Measurements from ENCODE around the gene OR6C76. TPM values are rescaled to one million over a fixed set of nuclear protein-coding genes. Genes with fewer than 3 reads are reported as not detected.
"Not testable (repeated sequence)": the region's sequence is repeated elsewhere in the genome, so short reads cannot be mapped to it uniquely, and the experiment has no call there.

Gene OR6C76
- total and polyA plus RNA-seq, 2 experiments from 2014 or later: not detected

DNA sequence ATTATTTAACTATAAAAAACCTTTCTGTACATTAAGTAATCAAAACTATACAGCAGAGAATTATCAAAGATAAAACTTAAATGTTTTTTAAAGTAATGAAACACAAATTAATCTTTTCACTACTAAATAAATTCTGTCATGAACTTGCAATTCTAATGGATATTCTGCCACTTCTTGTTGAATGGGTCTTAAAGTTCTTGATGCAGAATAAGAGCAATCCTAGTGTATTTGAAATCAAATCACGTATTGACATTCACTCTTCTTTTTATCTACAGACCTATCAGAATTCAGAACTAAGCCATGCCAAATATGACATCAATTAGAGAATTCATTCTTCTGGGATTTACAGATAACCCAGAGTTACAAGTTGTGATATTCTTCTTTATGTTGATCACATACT is 25.8 kb upstream of the OR6C76 start, which contains the start of gene OR6C65 (continued):
- TF ChIP-seq, protein P1, sequence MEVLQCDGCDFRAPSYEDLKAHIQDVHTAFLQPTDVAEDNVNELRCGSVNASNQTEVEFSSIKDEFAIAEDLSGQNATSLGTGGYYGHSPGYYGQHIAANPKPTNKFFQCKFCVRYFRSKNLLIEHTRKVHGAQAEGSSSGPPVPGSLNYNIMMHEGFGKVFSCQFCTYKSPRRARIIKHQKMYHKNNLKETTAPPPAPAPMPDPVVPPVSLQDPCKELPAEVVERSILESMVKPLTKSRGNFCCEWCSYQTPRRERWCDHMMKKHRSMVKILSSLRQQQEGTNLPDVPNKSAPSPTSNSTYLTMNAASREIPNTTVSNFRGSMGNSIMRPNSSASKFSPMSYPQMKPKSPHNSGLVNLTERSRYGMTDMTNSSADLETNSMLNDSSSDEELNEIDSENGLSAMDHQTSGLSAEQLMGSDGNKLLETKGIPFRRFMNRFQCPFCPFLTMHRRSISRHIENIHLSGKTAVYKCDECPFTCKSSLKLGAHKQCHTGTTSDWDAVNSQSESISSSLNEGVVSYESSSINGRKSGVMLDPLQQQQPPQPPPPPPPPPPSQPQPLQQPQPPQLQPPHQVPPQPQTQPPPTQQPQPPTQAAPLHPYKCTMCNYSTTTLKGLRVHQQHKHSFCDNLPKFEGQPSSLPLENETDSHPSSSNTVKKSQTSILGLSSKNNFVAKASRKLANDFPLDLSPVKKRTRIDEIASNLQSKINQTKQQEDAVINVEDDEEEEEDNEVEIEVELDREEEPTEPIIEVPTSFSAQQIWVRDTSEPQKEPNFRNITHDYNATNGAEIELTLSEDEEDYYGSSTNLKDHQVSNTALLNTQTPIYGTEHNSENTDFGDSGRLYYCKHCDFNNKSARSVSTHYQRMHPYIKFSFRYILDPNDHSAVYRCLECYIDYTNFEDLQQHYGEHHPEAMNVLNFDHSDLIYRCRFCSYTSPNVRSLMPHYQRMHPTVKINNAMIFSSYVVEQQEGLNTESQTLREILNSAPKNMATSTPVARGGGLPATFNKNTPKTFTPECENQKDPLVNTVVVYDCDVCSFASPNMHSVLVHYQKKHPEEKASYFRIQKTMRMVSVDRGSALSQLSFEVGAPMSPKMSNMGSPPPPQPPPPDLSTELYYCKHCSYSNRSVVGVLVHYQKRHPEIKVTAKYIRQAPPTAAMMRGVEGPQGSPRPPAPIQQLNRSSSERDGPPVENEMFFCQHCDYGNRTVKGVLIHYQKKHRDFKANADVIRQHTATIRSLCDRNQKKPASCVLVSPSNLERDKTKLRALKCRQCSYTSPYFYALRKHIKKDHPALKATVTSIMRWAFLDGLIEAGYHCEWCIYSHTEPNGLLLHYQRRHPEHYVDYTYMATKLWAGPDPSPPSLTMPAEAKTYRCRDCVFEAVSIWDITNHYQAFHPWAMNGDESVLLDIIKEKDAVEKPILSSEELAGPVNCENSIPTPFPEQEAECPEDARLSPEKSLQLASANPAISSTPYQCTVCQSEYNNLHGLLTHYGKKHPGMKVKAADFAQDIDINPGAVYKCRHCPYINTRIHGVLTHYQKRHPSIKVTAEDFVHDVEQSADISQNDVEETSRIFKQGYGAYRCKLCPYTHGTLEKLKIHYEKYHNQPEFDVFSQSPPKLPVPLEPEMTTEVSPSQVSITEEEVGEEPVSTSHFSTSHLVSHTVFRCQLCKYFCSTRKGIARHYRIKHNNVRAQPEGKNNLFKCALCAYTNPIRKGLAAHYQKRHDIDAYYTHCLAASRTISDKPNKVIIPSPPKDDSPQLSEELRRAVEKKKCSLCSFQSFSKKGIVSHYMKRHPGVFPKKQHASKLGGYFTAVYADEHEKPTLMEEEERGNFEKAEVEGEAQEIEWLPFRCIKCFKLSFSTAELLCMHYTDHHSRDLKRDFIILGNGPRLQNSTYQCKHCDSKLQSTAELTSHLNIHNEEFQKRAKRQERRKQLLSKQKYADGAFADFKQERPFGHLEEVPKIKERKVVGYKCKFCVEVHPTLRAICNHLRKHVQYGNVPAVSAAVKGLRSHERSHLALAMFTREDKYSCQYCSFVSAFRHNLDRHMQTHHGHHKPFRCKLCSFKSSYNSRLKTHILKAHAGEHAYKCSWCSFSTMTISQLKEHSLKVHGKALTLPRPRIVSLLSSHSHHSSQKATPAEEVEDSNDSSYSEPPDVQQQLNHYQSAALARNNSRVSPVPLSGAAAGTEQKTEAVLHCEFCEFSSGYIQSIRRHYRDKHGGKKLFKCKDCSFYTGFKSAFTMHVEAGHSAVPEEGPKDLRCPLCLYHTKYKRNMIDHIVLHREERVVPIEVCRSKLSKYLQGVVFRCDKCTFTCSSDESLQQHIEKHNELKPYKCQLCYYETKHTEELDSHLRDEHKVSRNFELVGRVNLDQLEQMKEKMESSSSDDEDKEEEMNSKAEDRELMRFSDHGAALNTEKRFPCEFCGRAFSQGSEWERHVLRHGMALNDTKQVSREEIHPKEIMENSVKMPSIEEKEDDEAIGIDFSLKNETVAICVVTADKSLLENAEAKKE (CRISPR knock-in tag; IDR thresholded peaks at IDR 0.05): no peak

DNA sequence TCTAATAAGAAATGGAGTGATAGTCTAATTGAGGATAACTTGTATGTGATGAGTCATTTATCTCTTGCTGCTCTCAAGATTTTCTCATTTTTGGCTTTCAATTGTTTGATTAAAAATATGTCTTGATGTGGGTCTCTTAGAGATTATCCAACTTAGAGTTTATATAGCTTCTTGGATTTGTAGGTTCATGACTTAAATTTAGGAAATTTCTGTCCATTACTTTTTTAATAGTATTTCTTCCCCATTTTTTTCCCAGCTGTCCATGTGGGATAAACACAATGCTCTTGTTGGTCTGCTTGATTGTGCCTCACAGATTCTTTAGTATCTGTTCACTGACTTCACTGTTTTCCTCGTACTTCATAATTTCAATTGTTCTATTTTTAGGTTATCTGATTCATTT is 18.2 kb upstream of the OR6C76 start:
- no peaks in the 10 kb centered on the region for H3K36me3 Mint-ChIP-seq (ENCODE audit: low read depth)
- no peak for ATAC-seq
- Histone ChIP-seq H3K4me1 (ENCODE audit: insufficient read depth) (no peaks in the 10 kb centered on the region), H3K79me2 (replicated peaks; ENCODE audit: insufficient read depth) (no peaks in the 10 kb centered on the region), H3F3A (replicated peaks; ENCODE audit: low read depth) (no peaks in the 10 kb centered on the region), H3K36me3 (ENCODE audit: insufficient read depth) (no peaks in the 10 kb centered on the region), H3K4me2 (no peak overlapping the region), H3K27me3 (ENCODE audit: insufficient read depth) (no peaks in the 10 kb centered on the region), H3K27ac (ENCODE audit: low read depth) (no peak overlapping the region), H3K4me3 (no peak overlapping the region), H2AFZ (no peak overlapping the region), H4K20me1 (replicated peaks; ENCODE audit: insufficient read depth) (no peaks in the 10 kb centered on the region), H3K9me2 (ENCODE audit: insufficient read depth) (no peaks in the 10 kb centered on the region)
- no peaks in the 10 kb centered on the region; the same call in 2 of the 3 replicates for H3K9me3 Mint-ChIP-seq
- DNase-seq (ENCODE audit: low spot score): no peak
- TF ChIP-seq, protein P2, sequence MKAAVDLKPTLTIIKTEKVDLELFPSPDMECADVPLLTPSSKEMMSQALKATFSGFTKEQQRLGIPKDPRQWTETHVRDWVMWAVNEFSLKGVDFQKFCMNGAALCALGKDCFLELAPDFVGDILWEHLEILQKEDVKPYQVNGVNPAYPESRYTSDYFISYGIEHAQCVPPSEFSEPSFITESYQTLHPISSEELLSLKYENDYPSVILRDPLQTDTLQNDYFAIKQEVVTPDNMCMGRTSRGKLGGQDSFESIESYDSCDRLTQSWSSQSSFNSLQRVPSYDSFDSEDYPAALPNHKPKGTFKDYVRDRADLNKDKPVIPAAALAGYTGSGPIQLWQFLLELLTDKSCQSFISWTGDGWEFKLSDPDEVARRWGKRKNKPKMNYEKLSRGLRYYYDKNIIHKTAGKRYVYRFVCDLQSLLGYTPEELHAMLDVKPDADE (IDR thresholded peaks at IDR 0.05): no peak
- TF ChIP-seq, protein P3, sequence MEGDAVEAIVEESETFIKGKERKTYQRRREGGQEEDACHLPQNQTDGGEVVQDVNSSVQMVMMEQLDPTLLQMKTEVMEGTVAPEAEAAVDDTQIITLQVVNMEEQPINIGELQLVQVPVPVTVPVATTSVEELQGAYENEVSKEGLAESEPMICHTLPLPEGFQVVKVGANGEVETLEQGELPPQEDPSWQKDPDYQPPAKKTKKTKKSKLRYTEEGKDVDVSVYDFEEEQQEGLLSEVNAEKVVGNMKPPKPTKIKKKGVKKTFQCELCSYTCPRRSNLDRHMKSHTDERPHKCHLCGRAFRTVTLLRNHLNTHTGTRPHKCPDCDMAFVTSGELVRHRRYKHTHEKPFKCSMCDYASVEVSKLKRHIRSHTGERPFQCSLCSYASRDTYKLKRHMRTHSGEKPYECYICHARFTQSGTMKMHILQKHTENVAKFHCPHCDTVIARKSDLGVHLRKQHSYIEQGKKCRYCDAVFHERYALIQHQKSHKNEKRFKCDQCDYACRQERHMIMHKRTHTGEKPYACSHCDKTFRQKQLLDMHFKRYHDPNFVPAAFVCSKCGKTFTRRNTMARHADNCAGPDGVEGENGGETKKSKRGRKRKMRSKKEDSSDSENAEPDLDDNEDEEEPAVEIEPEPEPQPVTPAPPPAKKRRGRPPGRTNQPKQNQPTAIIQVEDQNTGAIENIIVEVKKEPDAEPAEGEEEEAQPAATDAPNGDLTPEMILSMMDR (conservative IDR thresholded peaks at IDR 0.05; ENCODE audit: low read depth in 2 of 2): no peak
- no peak for TF ChIP-seq STAT1 (IDR thresholded peaks at IDR 0.05; ENCODE audit: unreplicated experiment)
- no peak for TF ChIP-seq NANOG (IDR thresholded peaks at IDR 0.05; ENCODE audit: borderline replicate concordance)
- no peak overlapping the region; the same call in 1 of the 2 replicates for H3K27ac Mint-ChIP-seq
- H3K4me1 Mint-ChIP-seq: no peaks in the 10 kb centered on the region
- peaks cover 2% of the 10 kb centered on the region for H3K27me3 Mint-ChIP-seq (ENCODE audit: insufficient read depth, low read depth, poor library complexity)
- H3K4me3 Mint-ChIP-seq: no peak overlapping the region

DNA sequence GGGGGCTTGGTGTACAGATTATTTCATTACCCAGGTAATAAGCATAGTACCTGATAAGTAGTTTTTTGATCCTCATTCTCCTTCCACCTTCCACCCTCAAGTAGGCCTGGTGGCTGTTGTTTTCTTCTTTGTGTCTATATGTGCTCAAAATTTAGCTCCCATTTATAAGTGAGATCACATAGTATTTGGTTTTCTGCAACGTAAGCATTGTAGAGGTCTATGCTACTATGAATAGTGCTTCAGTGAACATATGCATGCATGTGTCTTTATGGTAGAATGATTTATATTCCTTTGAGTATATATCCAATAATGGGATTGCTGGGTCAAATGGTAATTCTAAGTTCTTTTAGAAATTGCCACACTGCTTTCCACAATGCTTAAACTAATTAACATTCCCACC is 16.9 kb upstream of the OR6C76 start:
- H3K4me3 Mint-ChIP-seq; H3K9me3 Mint-ChIP-seq; H3K27ac Mint-ChIP-seq; H3K36me3 Mint-ChIP-seq (ENCODE audit: low read depth); H3K4me2 ChIP-seq; H3K4me1 ChIP-seq (ENCODE audit: insufficient read depth); H3K4me3 ChIP-seq; H2AFZ ChIP-seq; H3K36me3 ChIP-seq (ENCODE audit: insufficient read depth); H3K9me2 ChIP-seq (ENCODE audit: insufficient read depth); ATAC-seq; H3F3A ChIP-seq (replicated peaks; ENCODE audit: low read depth); H3K4me1 Mint-ChIP-seq; DNase-seq (ENCODE audit: low spot score); H3K27me3 Mint-ChIP-seq (ENCODE audit: insufficient read depth, low read depth, poor library complexity); H3K27me3 ChIP-seq (ENCODE audit: insufficient read depth); H3K79me2 ChIP-seq (replicated peaks; ENCODE audit: insufficient read depth); H4K20me1 ChIP-seq (replicated peaks; ENCODE audit: insufficient read depth); H3K27ac ChIP-seq (ENCODE audit: low read depth): not testable (repeated sequence)

DNA sequence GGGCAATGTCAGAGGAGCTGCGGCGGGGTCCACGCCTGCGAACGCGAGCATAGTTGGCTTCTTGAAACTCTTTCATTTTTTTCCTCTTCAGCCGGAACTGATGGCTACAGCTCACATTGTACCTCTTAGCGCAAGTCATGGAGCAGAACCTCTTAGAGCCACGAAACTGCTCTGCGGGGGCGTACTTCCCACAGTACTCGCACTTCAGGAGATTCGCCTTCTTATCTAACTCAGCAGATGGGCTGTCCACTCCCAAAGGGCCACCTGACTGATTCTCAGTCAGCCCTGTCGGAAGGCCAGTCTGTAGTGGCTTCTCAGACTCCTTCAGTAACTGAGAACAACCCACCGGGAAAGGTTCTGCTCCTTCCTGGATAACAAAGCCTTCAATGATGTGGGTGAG is 13.9 kb upstream of the OR6C76 start:
- H4K20me1 ChIP-seq (replicated peaks; ENCODE audit: insufficient read depth); DNase-seq (ENCODE audit: low spot score); H3F3A ChIP-seq (replicated peaks; ENCODE audit: low read depth); H3K4me3 Mint-ChIP-seq; H3K36me3 Mint-ChIP-seq (ENCODE audit: low read depth); H3K36me3 ChIP-seq (ENCODE audit: insufficient read depth); H2AFZ ChIP-seq; H3K9me2 ChIP-seq (ENCODE audit: insufficient read depth); H3K27ac Mint-ChIP-seq; ATAC-seq; H3K27ac ChIP-seq (ENCODE audit: low read depth); H3K27me3 Mint-ChIP-seq (ENCODE audit: insufficient read depth, low read depth, poor library complexity); H3K4me2 ChIP-seq; H3K79me2 ChIP-seq (replicated peaks; ENCODE audit: insufficient read depth); H3K9me3 Mint-ChIP-seq; H3K27me3 ChIP-seq (ENCODE audit: insufficient read depth); H3K4me1 ChIP-seq (ENCODE audit: insufficient read depth); H3K4me3 ChIP-seq; H3K4me1 Mint-ChIP-seq: not testable (repeated sequence)

All from GM23338 (cell line).